ENCODE measurements around the gene OR56B1.

The OR56B1 gene

GRCh38 chr11:5700421-5701054 is 35.7 kb upstream of the OR56B1 start:
- DNase-seq, result no peak
- Histone ChIP-seq H3K4me1 (no peaks in the 10 kb centered on the region), H3K9me3 (no peaks in the 10 kb centered on the region), H3K27ac (no peak overlapping the region), H3K36me3 (peaks cover 19 to 48% (median 45%) of the 10 kb centered on the region in 3 donors), H3K27me3 (no peaks in the 10 kb centered on the region), H3K4me3 (no peak overlapping the region)
- intact Hi-C loops (cut with DNase I; ENCODE audit: low total_unique reads), result no loop called here
- no peak for TF ChIP-seq CTCF (IDR thresholded peaks at IDR 0.05)

DNA sequence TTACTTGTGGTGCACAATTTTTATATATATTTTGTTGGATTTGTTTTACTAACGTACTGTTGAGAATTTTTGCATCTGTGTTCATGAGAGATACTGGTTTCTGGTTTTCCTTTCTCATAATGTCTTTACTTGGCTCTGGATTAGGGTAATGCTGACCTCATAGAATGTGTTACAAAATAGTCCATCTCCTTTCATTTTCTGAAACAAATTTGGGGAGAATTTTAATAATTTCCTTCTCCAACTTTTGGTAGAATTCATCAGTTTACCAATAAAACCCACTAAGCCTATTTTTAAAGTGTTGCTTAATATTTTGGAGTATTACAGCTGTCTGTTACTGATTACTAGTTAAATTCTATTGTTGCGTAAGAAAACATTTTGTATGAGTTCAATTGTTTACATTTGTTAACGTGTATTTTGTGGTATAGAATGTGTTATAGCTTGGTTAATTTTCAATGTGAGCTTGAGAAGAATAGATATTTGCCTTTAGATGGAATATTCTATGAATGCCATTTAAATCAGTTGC is 35.1 kb upstream of the OR56B1 start:
- Histone ChIP-seq H3K27me3 (no peaks in the 10 kb centered on the region), H3K27ac (no peak overlapping the region), H3K4me1 (no peaks in the 10 kb centered on the region), H3K4me3 (no peak overlapping the region), H3K36me3 (peaks cover 19 to 45% (median 43%) of the 10 kb centered on the region in 3 donors), H3K9me3 (no peaks in the 10 kb centered on the region)
- intact Hi-C loops (cut with DNase I; ENCODE audit: low total_unique reads), result no loop called here
- DNase-seq, result no peak
- no peak for TF ChIP-seq CTCF (IDR thresholded peaks at IDR 0.05)

DNA sequence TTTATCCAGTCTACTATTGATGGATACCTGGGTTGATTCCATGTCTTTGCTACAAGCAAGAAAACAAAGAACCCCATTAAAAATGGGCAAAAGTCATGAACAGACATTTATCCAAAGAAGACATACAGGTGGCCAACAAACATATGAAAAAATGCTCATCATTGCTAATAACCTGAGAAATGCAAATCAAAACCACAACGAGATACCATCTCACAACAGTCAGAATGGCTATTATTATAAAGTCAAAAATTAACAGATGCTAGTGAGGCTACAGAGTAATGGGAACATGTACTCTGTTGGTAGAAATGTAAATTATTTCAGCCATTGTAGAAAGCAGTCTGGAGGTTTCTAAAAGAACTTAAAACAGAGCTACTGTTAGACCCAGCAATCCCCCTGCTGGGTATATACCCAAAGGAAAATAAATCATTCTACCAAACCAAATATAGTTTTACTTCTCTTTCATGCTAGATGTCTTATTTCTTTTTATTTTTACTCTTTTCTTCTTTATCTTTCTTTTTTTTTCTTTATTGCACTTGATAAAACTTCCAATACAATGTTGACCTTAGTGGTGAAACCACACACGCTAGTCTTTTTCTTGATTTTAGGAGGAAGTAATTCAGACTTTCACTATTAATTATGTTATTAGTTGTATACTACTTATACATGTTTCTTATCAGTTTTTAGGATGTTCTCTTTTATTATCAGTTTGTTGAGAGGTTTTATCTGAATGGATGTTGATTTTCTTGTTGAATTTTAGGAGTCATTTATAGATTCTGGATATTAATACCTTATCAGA is 32.3 kb upstream of the OR56B1 start:
- Histone ChIP-seq H3K4me1 (no peaks in the 10 kb centered on the region), H3K27ac (no peak overlapping the region), H3K4me3 (no peak overlapping the region), H3K36me3 (peaks cover 31 to 43% (median 43%) of the 10 kb centered on the region in 3 donors), H3K27me3 (no peaks in the 10 kb centered on the region), H3K9me3 (no peaks in the 10 kb centered on the region)
- no peak for DNase-seq
- TF ChIP-seq CTCF (IDR thresholded peaks at IDR 0.05), result no peak
- intact Hi-C loops (cut with DNase I; ENCODE audit: low total_unique reads), result no loop called here

- no peak for TF ChIP-seq CTCF (IDR thresholded peaks at IDR 0.05)
- intact Hi-C loops (cut with DNase I; ENCODE audit: low total_unique reads), result no loop called here
- Histone ChIP-seq H3K4me3 (no peak overlapping the region), H3K27me3 (no peaks in the 10 kb centered on the region), H3K9me3 (no peaks in the 10 kb centered on the region), H3K27ac (no peak overlapping the region), H3K36me3 (peaks cover 28 to 50% (median 45%) of the 10 kb centered on the region in 3 donors), H3K4me1 (no peaks in the 10 kb centered on the region)
- DNase-seq, result no peak
Measured at GRCh38 chr11:5705688-5706087, 30.6 kb upstream of the OR56B1 start.

DNA sequence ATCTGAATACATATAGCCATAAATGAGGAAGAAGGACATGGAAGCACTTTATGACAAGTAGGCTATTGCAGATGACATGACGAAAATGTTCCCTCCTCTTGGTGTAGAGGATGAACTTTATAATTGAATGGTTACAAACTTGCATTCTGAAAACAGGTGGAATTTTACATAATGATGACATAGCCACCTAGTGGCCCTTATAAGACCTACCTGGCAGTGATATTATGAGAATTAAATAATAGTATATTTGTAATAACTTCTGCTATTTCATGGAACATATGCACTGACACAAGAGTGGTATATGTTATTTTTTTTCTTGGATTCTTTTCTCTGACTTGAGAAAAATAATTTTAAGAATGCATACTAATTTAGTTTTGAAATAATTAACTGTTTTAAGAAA is 23.7 kb upstream of the OR56B1 start:
- intact Hi-C loops (cut with DNase I; ENCODE audit: low total_unique reads), result no loop called here
- Histone ChIP-seq H3K27me3 (no peaks in the 10 kb centered on the region), H3K27ac (no peak overlapping the region), H3K9me3 (no peaks in the 10 kb centered on the region), H3K4me1 (no peaks in the 10 kb centered on the region), H3K4me3 (no peak overlapping the region), H3K36me3 (peaks cover 11 to 24% (median 16%) of the 10 kb centered on the region in 3 donors)
- peak in 1 of 2 experiments; percentile 14 for TF ChIP-seq CTCF (IDR thresholded peaks at IDR 0.05)
- no peak for DNase-seq
